Mucosa of descending colon (tissue), 3 donors: Measurements from ENCODE around the gene GFRA1. TPM values are rescaled to one million over a fixed set of nuclear protein-coding genes. Genes with fewer than 3 reads are reported as not detected.

Experiments used
- ATAC-seq: fragments of 200-7000 bp; cut with Tn5 transposase; one replicate; pipeline ENCODE4 v1.9.1; 2020; ENCODE audit warnings: mild to moderate bottlenecking, moderate library complexity
- DNase-seq, 3 donors: peaks; one replicate each; pipeline ENCODE4 v3.0.0-alpha.2; 2020
- H3K36me3 ChIP-seq: fragments of 200-600 bp; one replicate; pipeline ENCODE4 v1.8.0; 2021; ENCODE audit warnings: low read depth, mild to moderate bottlenecking
- H3K4me1 ChIP-seq: fragments of 200-600 bp; one replicate; pipeline ENCODE4 v1.8.0; 2021; ENCODE audit warnings: low read depth, mild to moderate bottlenecking
- H3K4me3 ChIP-seq: fragments of 200-600 bp; one replicate; pipeline ENCODE4 v1.8.0; 2021; ENCODE audit warnings: mild to moderate bottlenecking
- H3K9me3 ChIP-seq: fragments of 200-600 bp; one replicate; pipeline ENCODE4 v1.8.0; 2021; ENCODE audit warnings: mild to moderate bottlenecking
- intact Hi-C, 2 donors: fragments of 100-400 bp; cut with DNase I in 1 of 2; cut with micrococcal nuclease in 1 of 2; formaldehyde crosslinking; loops; one replicate each; pipeline versions ENCODE4 v1.11.0 to v1.11.1; 2022; cut with DNase I, micrococcal nuclease
- total RNA-seq, 3 donors: library from RNA; stranded (reverse); fragmentation: NEBNext Ultra II Directional in 2 of 3; extraction: Animal tissue kit (Norgen Biotek cat#: 25700) in 2 of 3; gene quantifications; one replicate each; pipeline versions ENCODE4 v1.2.1 to v1.2.4, GENCODE V29; 2021 to 2023
- TF ChIP-seq, protein P1 (sequence below): fragments of 200-600 bp; IDR thresholded peaks from one replicate; pipeline ENCODE4 v1.8.0; 2022; ENCODE audit warnings: antibody characterized with exemption, mild to moderate bottlenecking
- donor health status: DM: no; HTN: no; CAD: no; lungs with moderate emphysema.
- donor health status: DM: no; HTN: no; CAD: no.
- donor health status: DM: no; HTN: yes; CAD: no.

The GFRA1 gene
- total RNA-seq, 3 donors from 2014 or later, result 2.2 to 32.2 (median 4.1) TPM

DNA sequence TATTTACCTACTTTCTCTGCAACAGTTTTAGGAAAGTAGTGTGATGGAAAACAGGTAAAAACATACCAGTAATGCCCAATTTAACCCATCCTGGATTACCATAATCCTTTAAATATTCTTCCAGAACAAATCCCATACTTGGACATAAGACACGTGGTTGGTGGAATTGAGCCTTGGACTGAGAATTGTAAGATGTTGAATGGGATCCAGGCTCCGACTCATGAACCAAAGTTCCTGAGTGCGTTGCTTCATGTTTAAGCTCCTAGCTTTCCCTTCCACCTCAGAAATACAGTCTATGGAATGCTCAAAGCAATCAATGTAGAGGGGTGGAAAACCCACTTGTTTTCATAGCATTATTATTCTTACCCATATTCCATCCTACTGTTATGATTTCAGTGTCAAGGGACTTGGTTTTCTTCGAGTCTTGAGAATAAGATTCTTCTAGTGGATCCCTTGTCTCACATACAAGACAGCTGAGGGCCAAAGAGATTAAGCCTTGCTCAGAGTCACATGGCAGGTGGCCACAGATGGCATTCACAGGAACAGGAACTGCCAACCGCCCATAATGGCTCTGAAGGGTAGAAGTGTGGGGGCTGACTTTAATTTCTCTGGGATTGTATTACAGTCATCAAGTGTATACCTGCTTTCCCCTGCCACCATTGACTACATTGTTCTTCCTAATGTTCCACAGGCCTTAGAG is 171.2 kb downstream of the GFRA1 start:
- H3K4me1 ChIP-seq, result no peaks in the 10 kb centered on the region
- TF ChIP-seq, protein P1, sequence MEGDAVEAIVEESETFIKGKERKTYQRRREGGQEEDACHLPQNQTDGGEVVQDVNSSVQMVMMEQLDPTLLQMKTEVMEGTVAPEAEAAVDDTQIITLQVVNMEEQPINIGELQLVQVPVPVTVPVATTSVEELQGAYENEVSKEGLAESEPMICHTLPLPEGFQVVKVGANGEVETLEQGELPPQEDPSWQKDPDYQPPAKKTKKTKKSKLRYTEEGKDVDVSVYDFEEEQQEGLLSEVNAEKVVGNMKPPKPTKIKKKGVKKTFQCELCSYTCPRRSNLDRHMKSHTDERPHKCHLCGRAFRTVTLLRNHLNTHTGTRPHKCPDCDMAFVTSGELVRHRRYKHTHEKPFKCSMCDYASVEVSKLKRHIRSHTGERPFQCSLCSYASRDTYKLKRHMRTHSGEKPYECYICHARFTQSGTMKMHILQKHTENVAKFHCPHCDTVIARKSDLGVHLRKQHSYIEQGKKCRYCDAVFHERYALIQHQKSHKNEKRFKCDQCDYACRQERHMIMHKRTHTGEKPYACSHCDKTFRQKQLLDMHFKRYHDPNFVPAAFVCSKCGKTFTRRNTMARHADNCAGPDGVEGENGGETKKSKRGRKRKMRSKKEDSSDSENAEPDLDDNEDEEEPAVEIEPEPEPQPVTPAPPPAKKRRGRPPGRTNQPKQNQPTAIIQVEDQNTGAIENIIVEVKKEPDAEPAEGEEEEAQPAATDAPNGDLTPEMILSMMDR, result no peak
- H3K4me3 ChIP-seq, result no peak overlapping the region
- H3K36me3 ChIP-seq, result no peaks in the 10 kb centered on the region
- no peaks in the 10 kb centered on the region for H3K9me3 ChIP-seq
- ATAC-seq (no peak), DNase-seq (no peak)
- intact Hi-C loops, result no loop called here

DNA sequence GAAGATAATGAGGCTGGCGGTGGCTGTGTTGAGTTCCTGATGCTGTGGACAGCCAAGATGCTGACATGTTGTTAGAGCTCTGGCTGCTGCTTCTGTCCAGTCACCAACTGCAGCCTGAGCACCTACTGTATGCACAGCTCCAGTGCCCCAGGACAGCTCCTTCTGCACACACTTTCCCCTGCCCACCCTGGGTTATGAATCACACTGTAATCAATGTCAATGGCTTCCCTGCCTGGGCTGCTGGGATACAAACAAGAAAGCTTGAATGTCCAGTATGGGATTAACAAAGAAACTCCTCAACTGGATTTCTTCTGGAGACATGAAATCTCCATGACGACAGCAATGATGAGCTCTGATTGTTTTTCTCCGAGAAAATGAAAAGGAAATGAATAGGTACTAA is 172.0 kb downstream of the GFRA1 start:
- no peaks in the 10 kb centered on the region for H3K4me1 ChIP-seq
- no peak for DNase-seq
- H3K4me3 ChIP-seq, result no peak overlapping the region
- ATAC-seq, result no peak
- TF ChIP-seq, protein P1, result no peak
- intact Hi-C loops, result no loop called here
- no peaks in the 10 kb centered on the region for H3K36me3 ChIP-seq
- no peaks in the 10 kb centered on the region for H3K9me3 ChIP-seq

DNA sequence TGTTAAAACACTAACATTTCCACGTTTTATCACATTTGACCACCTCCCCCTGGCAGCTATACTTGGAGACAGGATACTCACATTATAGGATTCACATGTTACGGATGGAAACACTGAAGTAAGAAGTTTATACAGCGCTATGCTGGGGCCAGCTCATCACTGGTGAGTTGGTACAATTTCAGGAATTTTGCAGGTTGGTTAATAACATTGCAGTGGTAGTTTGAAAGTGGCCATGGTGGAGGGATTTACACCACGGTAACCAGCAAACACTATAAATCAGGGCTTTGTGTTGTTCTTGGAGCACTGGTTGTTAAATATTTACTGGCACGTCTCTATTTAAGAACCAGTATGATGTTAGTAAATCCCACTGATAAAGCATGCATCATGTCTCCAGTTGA is 174.0 kb downstream of the GFRA1 start:
- intact Hi-C loops, result no loop called here
- TF ChIP-seq, protein P1, result no peak
- no peak for ATAC-seq

DNA sequence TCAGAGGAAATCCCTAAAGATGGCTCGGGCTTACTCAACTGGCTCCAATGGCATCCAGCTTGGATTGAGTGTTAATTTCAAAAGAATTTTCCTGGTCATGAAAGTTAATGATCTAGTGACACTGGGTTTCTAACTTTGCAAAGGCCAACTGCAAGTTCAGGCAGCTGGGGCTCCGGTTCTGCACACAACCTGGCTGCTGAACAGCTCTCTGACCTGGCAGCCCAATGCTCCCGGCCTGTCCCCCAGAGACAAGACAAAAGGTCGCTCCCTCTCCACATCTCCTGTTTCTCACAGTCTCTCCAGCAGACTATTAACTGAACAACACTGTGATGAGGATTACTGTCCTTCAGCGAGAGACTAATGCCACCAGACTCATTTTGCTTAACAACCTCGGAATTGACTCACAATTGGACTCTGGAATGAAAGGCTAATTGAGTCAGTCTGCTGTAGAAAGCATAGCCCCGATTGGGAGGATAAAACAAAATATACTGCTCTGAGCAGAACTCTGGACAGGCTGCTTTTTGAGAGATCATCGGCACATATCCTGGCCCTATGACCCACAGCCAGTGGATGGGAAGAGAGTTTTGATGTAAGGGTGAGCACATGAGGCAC is 174.5 kb downstream of the GFRA1 start:
- ATAC-seq (no peak), DNase-seq (no peak)
- no peaks in the 10 kb centered on the region for H3K4me1 ChIP-seq
- intact Hi-C loops, result no loop called here
- no peaks in the 10 kb centered on the region for H3K36me3 ChIP-seq
- TF ChIP-seq, protein P1, result no peak
- H3K4me3 ChIP-seq, result no peak overlapping the region
- H3K9me3 ChIP-seq, result no peaks in the 10 kb centered on the region

More for the DNA sequence above, 174.0 kb downstream of the GFRA1 start:
- H3K36me3 ChIP-seq, result no peaks in the 10 kb centered on the region
- DNase-seq, result no peak
- no peak overlapping the region for H3K4me3 ChIP-seq
- H3K4me1 ChIP-seq, result no peaks in the 10 kb centered on the region
- H3K9me3 ChIP-seq, result no peaks in the 10 kb centered on the region

DNA sequence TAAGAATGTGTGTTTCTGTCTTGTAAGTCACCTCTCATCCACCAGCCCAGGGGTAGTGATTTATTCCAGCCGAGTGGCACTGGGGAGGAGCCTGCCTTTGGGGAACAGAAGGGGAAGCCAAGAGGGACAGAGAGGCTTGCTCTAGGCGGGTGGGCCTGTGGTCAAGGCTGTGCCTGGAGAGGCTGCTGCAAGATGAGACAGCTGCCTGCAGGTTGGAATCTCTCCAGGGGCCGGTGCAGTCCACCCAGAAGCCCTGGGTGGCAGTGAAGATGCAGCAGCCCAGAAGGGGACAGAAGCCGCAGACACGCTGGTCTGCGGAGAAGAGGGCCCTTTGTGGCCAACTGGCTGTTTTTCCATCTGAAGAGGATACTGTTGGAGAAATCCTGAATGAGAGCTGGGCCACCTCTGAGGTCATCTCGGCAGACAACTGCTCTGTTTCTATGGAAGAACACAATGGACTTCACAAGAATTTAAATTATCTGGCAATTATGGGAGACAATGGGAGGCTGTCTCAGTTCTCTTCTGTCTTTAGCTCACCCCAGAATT is 175.7 kb downstream of the GFRA1 start:
- intact Hi-C loops, result no loop called here
- Histone ChIP-seq H3K36me3 (no peaks in the 10 kb centered on the region), H3K4me3 (no peak overlapping the region), H3K4me1 (no peaks in the 10 kb centered on the region), H3K9me3 (no peaks in the 10 kb centered on the region)
- TF ChIP-seq, protein P1, result no peak
- ATAC-seq, result no peak
- DNase-seq, result no peak
